NCI-H1417 treated with DMSO at 0.1 percent for 48 hours (cell line): ENCODE data around the gene ADAT3.
A peak's percentile ranks its signal among the peaks of the same experiment; 100 is the strongest.
"Not testable (repeated sequence)": the region's sequence is repeated elsewhere in the genome, so short reads cannot be mapped to it uniquely, and the experiment has no call there.

Source experiments
- DNase-seq: peaks from one replicate; lab custom pipeline; 2025; lab: John Stamatoyannopoulos, UW

The ADAT3 gene

DNA sequence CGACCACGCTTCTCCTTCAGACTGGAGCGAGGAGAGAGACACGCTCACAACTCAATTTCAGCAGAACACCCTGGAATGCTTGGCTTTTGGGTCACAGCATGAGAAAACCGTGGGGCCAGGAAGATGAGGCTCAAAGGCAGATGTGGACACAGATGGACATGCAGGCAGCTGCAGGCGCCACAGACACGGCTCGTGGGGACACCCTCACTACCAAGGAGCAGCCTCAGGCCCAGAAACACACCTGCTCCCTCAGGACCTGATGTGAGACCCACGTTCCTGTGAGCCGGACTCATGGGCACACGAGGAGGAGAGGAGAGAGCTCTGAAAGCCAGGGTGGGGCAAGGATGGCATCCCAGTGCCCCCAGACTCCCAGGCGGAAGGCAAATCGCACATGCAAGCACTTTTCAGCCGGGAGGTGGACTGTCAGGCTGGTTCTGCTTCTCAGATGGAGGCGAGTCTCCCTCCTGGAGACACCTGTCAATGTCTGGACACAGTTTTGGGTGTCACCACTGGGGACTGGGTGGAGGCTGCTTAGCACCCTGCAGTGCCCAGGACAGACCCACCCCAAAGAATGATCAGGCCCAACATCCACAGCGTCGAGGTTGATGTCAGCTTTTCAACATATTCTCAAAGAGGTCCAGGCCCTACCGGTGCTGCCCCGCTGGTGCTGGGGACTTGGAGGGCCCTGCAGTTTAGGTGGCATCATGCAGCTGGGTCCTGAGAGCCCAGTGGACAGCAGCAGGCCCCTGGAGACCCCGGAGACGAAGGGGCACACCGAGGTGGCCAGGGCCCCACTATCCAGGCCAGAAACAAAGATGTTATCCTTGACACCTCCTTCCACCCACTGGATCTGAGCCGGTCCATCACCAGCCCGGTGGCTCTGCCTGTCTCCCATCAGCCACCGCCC lies 22.2 kb upstream of the ADAT3 start:
- no peak for DNase-seq

DNA sequence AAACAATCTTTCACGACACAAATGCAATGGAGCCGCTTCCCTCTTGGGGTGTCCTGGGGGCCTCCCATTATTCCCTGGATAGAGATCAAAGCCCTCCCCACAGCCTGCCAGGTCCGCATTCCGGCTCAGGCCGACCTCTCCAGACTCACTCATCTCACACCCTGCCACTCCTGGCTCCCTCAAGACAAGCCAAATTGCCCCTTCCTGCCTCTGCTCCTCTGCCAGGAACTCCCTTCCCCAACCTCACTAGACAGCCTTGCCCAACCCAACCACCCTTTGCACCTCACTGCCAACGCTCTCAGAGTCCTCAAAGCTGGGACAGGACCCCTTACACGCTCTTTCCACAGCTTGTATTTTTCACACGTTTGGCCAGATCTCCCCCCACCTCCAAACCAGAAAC lies 21.4 kb upstream of the ADAT3 start:
- no peak for DNase-seq

DNA sequence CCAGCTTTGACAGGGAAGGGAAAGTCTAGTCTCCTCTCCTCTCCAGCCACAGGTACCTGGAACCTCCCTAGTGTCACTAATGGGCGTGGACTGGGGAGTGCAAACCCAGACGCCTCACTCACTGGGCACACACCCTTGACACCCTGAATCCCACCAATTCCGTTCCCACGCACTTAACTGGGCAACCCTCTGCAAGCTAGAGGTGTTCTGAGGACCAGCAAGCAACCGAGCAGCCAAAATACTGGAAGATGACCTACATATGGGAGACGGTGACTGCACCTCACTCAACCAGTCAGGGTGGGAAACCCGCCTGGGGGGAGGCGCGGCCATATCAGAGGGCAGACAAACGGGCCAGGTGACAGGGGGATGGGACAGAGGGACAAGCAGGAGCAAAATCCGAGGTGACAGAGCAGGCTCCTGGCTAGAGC lies 20.9 kb upstream of the ADAT3 start:
- no peak for DNase-seq

DNA sequence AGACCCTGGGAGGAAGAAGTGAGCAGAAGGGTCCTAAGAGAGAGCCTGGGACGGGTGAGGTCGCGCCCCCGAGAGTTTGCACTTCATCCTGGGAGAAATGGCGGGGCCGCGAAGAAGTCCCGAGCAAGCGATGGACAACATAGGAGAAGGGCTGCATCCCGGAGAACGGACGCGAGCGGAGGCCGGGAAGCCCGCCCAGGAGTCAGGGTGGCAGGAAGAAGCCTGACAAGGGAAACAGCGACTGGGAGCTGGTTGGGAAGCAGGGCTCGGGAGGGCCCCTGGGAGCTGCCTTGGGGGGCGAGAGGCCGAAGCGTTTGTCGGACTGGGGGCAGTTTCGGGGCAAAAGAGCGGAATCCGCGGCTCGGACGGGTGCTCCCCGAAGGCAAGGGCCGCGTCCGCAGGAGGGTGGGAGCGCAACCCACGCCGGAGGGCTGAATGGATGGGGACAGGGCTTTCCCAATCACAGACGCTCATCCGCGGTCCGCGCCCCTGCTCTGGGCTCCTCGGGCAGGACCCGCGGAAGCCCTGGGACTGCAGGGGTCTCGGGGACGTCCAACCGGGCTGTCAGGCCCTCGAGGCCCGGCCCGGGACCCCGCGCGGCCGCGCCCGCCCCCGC lies 20.4 kb upstream of the ADAT3 start:
- no peak for DNase-seq

DNA sequence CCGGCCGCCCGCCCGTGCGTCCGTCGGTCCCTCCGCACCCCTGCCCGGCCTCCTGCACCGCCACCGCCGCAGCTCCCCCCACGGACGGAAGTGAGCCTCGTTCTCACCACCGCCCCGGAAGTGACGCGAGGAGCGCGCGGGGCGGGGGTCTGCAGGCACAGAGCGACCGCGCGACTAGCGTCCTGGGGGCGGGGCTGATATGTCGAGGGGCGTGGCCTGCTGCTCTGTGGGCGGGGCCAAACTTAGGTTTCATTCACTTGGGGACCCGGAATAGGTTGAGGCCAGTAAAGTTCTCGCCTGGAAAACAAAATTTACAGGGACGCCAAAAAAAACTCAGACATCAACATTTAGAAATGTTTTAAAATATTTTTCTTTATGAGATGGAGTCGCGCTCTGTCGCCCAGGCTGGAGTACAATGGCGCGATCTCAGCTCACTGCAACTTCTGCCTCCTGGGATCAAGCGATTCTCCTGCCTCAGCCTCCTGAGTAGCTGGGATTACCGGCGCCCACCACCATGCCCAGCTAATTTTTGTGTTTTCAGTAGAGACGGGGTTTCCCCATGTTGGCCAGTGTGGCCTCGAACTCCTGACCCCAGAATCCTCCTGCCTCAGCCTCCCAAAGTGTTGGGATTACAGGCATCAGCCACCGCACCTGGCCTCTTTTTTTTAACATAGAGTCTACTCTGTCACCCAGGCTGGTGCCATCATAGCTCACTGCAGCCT lies 19.6 kb upstream of the ADAT3 start, which contains the start of gene ABHD17A:
Gene ABHD17A, minus strand, starts transcription at position 99 of the 722 bp plus-strand sequence. CDS start 3,930 bp downstream, outside the sequence.
- peak; percentile 81 for DNase-seq

DNA sequence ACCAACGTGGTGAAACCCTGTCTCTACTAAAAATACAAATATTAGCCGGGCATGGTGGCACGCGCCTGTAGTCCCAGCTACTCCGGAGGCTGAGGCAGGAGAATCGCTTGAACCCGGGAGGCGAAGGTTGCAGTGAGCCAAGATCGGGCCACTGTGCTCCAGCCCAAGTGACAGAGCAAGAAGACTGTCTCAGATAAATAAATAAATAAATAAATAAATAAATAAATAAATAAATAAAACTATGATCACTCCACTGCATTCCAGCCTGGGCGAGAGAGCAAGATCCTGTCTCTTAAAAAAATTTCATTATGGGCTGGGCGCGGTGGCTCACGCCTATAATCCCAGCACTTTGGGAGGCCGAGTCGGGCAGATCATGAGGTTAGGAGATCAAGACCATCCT lies 18.8 kb upstream of the ADAT3 start:
- DNase-seq: not testable (repeated sequence)

DNA sequence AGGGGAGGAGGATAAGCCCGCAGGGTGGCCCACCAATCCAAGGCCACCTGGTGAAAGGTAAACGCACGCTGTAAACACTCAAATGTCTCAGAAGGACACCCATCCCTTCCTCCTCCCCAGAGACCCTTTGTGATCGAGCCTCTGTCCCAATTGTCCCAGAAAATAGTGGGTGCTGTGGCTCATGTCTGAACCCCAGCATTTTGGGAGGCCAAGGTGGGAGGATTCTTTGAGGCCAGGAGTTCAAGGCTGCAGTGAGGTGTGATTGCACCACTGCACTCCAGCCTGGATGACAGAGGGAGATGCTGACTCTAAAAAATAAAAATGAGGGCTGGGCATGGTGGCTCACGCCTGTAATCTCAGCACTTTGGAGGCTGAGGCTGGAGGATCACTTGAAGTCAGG lies 16.8 kb upstream of the ADAT3 start:
- DNase-seq: no peak

DNA sequence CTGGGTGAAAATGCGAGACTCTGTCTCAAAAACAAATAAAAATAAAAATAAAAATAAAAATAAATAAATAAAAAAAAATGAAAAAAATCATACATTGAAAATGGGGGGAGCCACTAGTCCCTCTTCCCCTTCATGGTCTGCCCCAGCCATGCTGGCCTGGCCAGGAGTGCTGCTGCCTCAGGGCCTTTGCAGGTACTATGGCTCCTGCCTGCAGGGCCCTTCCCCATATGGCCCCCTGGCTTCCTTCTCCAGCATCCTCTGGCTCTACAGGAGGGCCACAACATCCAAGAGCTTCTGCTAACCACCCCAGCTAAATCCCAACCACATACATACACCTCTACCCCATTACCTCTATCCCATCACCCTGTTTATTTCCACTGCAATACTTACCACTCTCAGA lies 15.3 kb upstream of the ADAT3 start:
- no peak for DNase-seq

DNA sequence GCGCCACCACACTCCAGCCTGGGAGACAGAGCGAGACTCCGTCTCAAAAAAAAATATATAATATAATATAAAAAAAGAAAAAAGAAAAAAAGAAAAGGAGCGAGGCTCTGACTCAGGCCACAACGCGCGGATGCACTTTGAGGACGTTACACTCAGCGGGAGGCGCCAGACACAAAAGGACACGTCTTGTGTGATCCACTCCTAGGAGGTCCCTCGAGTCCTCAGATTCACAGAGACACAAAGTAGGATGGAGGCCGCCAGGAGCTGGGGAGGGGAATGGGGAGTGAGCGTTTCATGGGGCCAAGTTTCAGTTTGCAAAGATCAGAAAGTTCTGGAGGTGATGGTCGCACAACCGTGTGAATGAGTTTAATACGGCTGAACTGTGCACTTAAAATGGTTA lies 11.4 kb upstream of the ADAT3 start:
- no peak for DNase-seq

DNA sequence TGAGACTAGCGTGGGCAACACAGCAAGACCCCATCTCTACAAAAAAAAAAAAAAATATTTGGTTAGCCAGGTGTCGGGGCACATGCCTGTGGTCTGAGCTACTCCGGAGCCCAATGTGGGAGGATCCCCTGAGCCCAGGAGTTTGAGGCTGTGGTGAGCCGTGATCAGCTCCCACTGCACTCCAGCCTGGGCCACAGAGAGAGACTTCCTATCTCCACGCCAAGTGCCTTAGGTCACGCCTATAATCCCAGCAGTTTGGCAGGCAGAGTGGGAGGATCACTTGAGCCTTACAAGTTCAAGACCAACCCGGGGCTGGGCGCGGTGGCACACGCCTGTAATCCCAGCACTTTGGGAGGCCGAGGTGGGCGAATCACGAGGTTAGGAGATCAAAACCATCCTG lies 8.7 kb upstream of the ADAT3 start:
- no peak for DNase-seq

DNA sequence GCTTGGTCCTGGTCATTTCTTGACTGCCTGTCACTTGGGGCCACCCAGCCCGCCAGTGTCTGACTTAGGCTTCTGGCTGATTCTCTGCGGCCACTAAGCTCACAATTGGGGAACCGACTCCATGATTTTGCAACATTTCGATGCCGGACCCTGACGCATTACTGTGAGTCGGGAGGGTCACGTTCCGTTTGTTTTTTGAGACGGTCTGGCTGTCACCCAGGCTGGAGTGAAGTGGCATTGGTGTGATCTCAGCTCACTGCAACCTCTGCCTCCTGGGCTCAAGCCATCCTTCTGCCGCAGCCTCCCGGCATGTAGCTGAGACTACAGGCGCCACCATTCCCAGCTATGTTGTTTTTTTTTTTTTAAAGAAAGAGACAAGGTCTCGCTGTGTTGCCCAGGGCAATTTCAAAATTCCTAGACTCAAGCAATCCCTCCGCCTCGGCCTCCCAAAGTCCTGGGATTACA lies 3.2 kb upstream of the ADAT3 start:
- no peak for DNase-seq

DNA sequence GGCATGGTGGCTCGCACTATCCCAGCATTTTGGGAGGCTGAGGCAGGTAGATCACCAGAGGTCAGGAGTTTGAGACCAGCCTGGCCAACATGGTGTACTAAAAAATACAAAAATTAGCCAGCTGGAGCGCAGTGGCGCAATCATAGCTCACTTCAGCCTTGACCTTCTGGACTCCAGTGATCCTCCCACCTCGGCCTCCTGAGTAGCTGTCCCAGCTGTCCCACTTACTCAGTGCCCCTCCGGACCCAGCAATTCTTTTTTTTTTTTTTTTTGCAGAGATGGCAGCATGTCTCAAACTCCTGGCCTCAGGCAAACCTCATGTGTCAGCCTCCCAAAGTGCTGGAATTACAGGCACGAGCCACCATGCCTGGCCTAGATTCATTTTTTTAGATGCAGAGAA lies 2.3 kb upstream of the ADAT3 start:
- DNase-seq: no peak

DNA sequence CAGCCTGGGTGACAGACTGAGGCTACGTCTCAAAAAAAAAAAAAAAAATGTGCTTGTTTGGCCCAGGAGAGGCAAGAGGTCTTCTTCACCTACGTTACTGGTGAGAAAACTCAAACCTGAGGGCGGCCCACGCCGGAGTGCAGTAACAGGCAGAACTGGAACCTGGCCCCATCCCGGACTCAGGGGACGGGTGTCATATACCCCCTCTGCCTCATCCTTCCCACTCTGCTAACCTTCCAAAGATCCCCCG lies 414 bp upstream of the ADAT3 start:
- DNase-seq: no peak

DNA sequence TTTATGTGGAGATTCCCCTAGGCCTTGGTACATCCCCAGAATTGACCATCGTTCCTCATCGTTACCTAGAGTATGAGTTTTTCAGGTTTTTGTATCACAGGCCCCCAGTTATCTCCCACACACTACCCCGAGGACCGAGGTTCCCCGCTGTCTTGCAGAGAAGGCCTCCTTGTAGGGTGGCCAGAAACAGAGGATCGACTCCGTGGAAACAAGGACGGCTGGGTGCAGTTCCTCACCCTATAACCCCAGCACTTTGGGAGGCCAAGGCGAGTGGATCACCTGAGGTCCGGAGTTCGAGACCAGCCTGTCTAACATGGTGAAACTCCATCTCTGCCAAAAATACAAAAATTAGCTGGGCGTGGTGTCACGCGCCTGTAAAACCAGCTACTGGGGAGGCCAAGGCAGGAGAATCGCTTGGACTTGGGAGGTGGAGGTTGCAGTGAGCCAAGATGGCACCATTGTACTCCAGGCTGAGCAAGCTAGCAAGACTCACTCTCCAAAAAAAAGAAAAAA lies 720 bp downstream of the ADAT3 start:
- DNase-seq: no peak

DNA sequence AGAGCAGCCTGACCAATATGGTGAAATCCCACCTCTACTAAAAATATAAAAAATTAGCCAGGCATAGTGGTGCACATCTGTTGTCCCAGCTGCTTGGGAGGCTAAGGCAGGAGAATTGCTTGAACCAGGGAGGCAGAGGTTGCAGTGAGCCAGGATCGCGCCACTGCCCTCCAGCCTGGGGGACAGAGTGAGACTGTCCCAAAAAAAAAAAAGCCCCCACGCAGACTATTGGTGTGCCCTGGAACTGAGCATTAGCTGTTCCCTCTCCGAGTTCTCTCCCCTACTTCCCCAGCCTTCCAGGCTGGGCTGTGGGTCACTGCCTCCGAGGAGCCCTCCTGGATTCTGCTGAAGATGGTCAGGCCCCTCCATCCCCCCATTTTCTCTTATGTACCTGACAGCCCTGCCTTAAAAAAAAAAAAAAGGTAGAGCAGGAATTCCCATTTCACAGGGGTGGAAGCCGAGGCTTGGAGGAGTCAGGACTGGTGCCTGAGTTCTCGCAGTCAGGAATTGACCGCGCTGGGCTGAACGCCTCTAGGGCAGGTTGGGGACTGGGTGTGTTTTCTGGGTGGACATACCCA lies 1.9 kb downstream of the ADAT3 start:
- DNase-seq: no peak

DNA sequence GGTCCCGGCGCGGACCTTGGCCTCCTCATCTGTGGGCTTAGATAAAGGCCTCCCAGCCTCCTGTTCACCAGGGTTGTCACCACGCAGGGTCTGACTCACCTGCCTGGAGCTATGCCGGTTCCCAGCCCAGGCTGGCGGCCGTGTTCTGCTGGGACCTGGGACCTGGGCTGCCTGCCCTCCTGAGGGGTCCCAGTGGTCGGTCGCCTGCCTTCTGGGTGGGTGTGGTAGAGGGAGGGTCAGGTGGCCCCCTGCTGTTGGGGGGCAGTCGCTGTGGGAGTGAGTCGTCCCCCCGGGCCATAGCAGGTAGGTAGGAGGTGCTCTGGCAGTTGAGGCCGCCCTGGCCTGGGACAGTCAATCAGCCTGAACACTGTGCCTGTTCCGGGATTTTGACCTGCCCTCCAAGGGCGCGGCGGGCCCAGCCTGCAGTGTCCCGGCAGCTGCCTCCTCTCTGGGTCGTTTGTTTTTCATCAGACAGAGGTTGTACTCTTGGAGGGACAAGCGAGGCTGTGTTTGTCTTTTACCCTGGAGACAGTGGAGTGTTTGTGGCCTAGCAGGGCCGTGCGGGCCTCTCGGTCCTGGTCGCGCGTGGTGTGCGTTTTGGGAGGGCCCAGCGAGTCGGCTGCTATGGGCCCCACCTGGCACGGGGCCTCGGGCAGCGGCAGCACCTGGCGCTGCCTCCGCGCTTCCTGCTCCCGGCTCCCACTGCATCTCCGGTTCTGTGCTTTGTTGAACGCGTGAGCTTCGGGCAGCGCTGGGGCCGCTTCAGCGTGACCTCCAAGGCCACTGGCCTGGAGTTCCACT lies 2.6 kb downstream of the ADAT3 start:
- DNase-seq: no peak

DNA sequence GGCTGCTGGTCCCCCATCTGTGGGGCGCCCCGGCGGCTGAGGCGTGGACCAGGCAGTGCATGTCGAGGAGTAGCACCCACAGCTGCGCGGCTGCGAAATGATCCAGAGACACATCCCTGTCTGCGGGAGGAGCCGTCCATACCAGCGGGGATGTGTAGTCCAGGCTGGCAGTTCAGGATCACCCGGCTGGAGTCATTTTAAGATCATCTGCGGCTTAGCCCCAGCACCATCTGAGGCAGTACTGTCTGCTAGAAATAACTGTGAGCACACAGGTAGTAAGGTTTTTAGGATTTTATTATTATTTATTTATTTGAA lies 3.1 kb downstream of the ADAT3 start:
- no peak for DNase-seq

DNA sequence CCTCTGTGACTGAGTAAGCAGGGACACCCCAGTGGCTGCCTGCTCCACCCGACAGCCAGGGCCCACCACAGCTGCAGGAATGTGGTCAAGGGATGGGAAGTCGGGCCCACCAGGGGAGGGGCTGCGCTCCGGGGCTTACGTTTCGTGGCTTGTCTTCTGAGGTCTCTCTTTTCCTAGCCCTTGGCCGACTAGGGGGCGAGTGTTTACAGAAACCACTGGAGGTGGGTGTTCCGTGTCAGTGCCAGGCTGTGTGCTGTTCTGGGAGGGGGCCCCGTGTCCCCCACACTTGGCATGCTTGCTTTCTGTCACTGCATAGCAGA lies 4.5 kb downstream of the ADAT3 start:
- no peak for DNase-seq

DNA sequence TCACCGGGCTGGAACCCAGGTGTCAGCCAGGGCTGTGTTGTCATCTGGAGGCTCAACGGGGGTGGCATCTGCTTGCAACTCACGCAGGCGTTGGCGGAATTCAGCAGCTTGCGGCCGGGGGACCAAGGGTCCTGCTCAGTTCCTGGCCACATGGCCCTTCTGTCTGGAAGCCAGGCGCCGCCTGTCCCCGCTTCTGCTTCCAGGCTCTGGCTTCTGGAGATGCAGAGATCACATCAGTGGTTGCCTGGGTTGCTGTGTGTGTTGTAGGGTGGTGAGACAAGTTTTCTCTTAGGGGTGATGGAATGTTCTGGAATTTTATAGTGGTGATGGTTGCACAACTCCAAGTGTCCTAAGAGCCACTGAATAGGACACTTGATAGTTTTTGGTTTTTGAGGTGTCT lies 5.0 kb downstream of the ADAT3 start:
- no peak for DNase-seq

DNA sequence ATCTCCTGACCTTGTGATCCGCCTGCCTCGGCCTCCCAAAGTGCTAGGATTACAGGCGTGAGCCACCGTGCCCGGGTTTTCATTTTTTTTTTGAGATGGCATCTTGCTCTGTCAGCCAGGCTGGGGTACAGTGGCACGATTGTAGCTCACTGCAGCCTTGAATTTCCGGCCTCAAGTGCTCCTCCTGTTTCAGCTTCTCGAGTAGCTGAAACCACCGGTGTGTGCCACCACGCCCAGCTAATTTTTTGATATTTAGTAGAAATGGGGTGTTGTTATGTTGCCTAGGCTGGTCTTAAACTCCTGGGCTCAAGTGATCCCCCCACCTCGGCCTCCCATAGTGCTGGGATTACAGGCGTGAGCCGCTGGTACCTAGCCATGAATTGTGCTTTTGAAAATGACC lies 5.9 kb downstream of the ADAT3 start:
- DNase-seq: no peak

DNA sequence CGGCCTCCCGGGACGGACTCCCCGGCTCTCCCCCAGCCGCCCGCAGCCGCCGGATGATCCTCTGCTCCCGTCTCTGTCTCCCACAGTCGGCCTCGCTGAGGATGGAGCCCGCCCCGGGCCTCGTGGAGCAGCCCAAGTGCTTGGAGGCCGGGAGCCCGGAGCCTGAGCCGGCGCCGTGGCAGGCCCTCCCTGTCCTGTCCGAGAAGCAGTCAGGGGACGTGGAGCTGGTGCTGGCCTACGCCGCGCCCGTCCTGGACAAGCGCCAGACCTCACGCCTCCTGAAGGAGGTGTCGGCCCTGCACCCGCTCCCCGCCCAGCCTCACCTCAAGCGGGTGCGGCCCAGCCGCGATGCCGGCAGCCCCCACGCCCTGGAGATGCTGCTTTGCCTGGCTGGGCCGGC lies 6.8 kb downstream of the ADAT3 start:
- DNase-seq: no peak
